ENCODE results near the gene ADGRF5. TPM values are rescaled to one million over a fixed set of nuclear protein-coding genes. Genes with fewer than 3 reads are reported as not detected.

The ADGRF5 gene
- total and polyA plus RNA-seq, 12 donors = 13.3 to 98.5 (median 39.3) TPM

- intact Hi-C loops (cut with DNase I) = no loop called here
- Histone ChIP-seq H3K9me3 (replicated peaks in 1 of 3) (no peaks in the 10 kb centered on the region), H3K27ac (peak overlapping the region in 2 of 5 donors; percentile 25 to 64), H3K4me1 (replicated peaks in 1 of 2) (peaks cover 7 to 29% of the 10 kb centered on the region in 2 donors), H3K36me3 (replicated peaks in 1 of 2) (peaks cover 0 to 8% of the 10 kb centered on the region in 2 donors), H3K4me3 (no peak overlapping the region), H3K27me3 (no peaks in the 10 kb centered on the region)
- no peak for DNase-seq
- WGBS, 4 donors = 50 to 62% (median 58%) methylated on average over 2 of the region's 2 CpGs
- TF ChIP-seq POLR2A (IDR thresholded peaks at IDR 0.05) (no peak), CTCF (IDR thresholded peaks at IDR 0.05) (no peak)
Measured at GRCh38 chr6:46898006-46898405, 23.7 kb downstream of the ADGRF5 start.

- no peak for DNase-seq
- Histone ChIP-seq H3K4me1 (replicated peaks in 1 of 2) (peaks cover 7 to 23% of the 10 kb centered on the region in 2 donors), H3K27me3 (no peaks in the 10 kb centered on the region), H3K36me3 (replicated peaks in 1 of 2) (peaks cover 0 to 8% of the 10 kb centered on the region in 2 donors), H3K27ac (no peak overlapping the region), H3K4me3 (no peak overlapping the region), H3K9me3 (replicated peaks in 1 of 3) (no peaks in the 10 kb centered on the region)
- intact Hi-C loops (cut with DNase I) = no loop called here
- no peak for TF ChIP-seq CTCF (IDR thresholded peaks at IDR 0.05)
- no peak for TF ChIP-seq POLR2A (IDR thresholded peaks at IDR 0.05)
Measured at GRCh38 chr6:46896871-46897270, 24.9 kb downstream of the ADGRF5 start.

GRCh38 chr6:46895930-46896329, 25.8 kb downstream of the ADGRF5 start:
- H3K4me1 ChIP-seq (replicated peaks in 1 of 2) = peaks cover 7 to 17% of the 10 kb centered on the region in 2 donors
- no peak for TF ChIP-seq CTCF (IDR thresholded peaks at IDR 0.05)
- no peak for TF ChIP-seq POLR2A (IDR thresholded peaks at IDR 0.05)
- WGBS, 4 donors = 62 to 72% (median 68%) methylated on average over 7 of the region's 7 CpGs
- peak overlapping the region in 1 of 5 donors; percentile 37 for H3K27ac ChIP-seq
- DNase-seq = peak in 1 of 7 donors; percentile 53
- no peaks in the 10 kb centered on the region for H3K27me3 ChIP-seq
- intact Hi-C loops (cut with DNase I) = no loop called here
- peaks cover 0 to 8% of the 10 kb centered on the region in 2 donors for H3K36me3 ChIP-seq (replicated peaks in 1 of 2)
- H3K4me3 ChIP-seq = no peak overlapping the region
- H3K9me3 ChIP-seq (replicated peaks in 1 of 3) = no peaks in the 10 kb centered on the region

- H3K4me1 ChIP-seq (replicated peaks in 1 of 2) = peaks cover 2 to 7% of the 10 kb centered on the region in 2 donors
- H3K27ac ChIP-seq = peak overlapping the region in 1 of 5 donors; percentile 65
- no peak for DNase-seq
- TF ChIP-seq CTCF (IDR thresholded peaks at IDR 0.05) (no peak), POLR2A (IDR thresholded peaks at IDR 0.05) (no peak)
- H3K4me3 ChIP-seq = no peak overlapping the region
- no peaks in the 10 kb centered on the region for H3K27me3 ChIP-seq
- H3K36me3 ChIP-seq (replicated peaks in 1 of 2) = peaks cover 0 to 8% of the 10 kb centered on the region in 2 donors
- intact Hi-C loops (cut with DNase I) = no loop called here
- no peaks in the 10 kb centered on the region for H3K9me3 ChIP-seq (replicated peaks in 1 of 3)
Measured at GRCh38 chr6:46894433-46894832, 27.3 kb downstream of the ADGRF5 start.

Data from adrenal gland (tissue), 12 donors.